Activated CD4-positive, CD25-positive, alpha-beta regulatory T cell treated with anti-CD3 and anti-CD28 coated beads, Interleukin-2, amount 50 U/mL, for 24 hours (primary cell): ENCODE data around the gene GP1BB.
A peak's percentile ranks its signal among the peaks of the same experiment; 100 is the strongest.

ENCODE experiments used
- ATAC-seq, 2 donors: fragments of 150-1000 bp; cut with Tn5 transposase; one replicate each; pipeline ENCODE4 v1.10.0; 2021; ENCODE audit warnings: mild to moderate bottlenecking in 1 of 2, moderate library complexity in 1 of 2

Gene GP1BB

DNA sequence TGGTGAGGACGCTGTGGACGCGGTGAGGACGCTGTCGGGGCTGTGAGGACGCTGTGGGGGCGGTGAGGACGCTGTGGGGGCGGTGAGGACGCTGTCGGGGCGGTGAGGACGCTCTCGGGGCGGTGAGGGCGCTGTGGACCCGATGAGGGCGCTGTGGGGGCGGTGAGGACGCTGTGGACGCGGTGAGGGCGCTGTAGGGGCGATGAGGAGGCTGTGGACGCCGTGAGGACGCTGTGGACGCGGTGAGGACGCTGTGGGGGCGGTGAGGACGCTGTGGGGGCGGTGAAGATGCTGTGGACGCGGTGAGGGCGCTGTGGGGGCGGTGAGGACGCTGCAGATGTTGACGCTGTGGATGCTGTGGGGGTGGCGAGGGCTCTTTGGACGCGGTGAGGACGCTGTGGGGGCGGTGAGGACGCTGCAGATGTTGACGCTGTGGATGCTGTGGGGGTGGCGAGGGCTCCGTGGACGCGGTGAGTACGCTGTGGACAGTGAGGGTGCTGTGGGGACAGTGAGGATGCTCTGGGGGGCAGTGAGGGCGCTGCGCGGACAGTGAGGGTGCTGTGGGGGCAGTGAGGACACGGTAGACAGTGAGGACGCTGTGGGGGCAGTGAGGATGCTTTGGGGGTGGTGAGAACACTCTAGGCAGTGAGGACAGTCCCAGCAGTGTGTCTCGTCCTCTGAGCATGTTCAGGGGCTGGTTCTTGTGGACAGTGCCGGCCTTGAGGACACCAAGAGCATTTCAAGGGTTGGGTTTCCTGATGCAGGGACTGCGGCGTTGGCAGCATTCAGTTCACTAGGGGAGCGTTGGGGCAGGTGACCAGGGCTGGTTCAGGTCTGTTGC lies 4.2 kb downstream of the GP1BB start:
- no peak for ATAC-seq

- ATAC-seq, result no peak
Measured at GRCh38 chr22:19728271-19728670, 4.9 kb downstream of the GP1BB start.

GRCh38 chr22:19728836-19729235 lies 5.5 kb downstream of the GP1BB start:
- no peak for ATAC-seq

DNA sequence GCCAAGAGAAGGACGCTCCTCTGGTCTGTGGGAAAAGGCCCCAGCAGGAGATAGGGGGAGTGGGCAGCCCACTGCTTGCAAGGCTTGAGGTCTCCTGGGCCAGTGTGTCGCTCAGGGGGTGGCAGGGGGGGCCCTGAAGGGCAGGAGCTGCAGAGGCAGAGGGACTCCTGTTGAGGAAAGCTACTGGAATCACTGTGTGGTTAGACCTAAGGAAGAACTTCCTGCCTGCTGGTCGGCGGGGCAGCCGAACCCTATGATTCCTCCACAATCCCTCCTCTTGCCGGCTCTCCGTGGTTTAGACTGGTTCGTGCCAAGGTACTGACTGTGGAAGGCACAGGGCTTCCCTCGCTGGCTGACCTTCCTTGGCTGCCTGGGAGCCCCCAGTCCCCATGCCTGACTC lies 6.2 kb downstream of the GP1BB start:
- no peak for ATAC-seq

DNA sequence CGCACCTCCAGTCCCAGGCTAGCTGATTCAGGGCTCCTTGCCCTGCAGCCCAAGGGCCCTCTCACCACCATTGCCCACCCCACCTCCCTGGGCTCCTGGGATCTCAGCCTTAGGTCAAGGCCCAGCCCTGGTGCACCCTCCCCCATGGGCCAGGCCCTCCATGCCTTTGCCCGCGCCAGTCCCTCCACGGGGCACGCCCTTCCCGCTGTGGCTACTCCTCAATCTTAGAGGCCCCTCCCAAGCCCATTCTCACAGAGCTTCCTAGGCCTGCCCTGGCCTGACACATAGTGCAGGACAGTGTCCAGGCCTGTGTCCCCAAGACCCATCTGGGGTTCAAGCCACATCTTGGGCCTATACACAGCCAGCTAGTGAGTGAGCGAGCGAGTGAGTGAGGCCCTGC lies 6.9 kb downstream of the GP1BB start:
- ATAC-seq, result no peak

DNA sequence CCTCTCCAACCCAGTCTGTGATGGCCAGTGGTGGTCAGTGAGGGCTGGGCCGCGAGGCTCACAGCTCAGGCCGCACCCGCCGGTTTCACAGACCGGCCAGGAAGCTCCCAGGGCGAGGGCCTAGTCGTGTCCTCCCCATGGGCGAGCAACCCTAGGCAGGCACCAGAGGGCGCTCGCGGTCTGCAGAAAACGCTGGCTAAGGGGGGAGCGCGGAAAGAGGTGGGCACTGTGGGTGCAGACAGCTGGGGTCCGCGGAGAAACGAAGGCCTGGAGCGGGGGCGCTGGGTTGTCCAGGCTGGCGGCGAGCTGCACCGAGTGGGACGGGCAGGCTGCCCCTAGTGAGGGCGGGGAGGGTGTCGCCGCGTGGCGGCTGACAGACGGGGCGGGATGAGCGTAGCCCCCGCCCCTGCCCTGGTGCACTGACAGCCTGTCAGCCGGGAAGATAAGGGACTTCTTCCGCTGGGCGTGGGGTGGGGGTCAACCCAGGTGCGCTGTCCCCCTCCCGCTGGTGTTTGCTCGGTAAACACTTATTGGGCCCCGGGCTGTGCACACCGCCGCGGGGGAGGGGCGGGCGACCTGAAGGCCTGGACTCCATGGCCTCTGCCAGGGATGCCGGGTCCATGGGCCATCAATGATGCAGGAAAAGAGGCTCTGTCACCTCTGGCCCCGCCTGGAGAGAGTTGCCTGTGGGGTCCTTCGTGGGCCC lies 7.5 kb downstream of the GP1BB start:
- peak; percentile 82 to 88 for ATAC-seq

- no peak for ATAC-seq
Measured at GRCh38 chr22:19731361-19732135, 8.2 kb downstream of the GP1BB start.

DNA sequence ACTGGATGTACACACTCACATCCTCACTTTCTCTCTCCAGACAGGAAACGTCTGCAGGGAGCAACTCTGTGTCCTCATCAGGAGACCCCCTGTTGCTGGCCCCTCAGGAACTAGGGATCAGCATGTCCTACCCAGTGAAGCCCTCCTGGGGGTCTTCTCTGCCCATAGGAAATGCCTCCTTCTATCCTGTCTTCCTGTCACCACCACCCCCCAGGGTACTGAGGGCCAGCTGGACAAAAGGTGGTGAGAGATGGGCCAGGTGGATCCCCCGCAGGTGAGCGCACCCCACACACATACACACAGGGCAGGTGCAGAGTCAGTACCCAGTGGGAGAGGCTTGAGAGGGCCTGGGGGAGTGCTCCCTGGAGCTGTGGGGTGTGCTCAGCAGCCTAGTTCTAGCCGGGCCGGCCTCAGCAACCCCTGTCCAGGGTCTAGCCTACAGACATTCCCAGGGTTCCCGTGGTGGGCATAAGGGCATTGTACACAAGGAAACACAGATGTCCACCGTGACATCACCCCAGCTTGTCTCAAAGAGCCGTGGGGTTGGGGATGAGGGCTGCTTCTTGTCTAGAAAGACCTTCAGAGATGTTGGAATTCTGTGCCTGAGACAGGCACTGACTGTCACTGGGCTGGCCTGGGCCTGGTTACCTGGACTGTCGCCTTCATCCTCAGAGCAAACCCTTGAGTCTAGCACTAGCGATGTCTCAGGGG lies 9.2 kb downstream of the GP1BB start:
- no peak for ATAC-seq

DNA sequence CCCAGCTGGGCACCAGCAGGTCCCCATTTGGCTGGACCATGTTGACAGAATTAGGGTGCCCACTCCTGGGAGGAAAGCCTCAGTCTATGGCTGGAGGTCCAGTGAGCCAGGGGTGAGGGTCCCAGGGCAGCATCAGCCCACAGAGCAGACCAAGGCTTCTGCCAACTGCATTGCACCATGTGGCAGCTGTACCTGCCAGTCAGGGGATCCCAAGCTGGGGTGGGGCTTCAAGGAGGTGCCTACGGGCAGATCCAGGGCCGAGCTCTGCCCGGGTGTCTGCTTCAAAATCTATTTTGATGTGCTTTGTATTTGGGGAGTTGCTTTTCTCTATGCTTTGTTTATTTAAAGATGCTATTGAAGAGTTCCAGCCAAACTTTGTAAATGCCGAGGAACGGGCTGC lies 10.4 kb downstream of the GP1BB start:
- ATAC-seq, result no peak

GRCh38 chr22:19734163-19734562 lies 10.8 kb downstream of the GP1BB start:
- no peak for ATAC-seq

DNA sequence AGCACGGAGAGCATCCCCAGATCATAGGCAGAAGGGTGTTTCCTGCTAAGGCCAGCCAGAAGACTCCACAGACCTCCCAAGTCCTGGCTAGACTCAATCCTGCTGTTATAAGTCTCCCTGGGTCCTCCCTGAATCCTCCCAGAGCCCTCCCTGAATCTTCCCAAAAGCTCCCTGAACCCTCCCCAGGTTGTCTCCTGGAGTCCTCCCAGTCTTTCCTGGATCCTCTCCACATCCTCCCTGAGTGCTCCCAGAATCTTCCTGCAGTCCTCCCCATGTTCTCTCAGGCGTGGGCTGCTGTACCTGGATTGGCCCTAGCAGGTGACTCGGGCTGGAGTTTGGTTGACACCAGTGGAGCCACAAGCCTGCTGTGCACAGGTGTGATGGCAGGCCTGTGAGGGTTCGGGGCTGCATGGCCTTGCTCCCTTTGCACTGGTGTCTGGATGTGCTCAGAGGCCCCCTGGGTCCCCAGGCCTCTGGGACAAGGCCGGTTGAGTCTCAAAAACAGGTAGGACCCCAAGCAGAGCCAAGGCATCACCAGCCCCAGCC lies 11.6 kb downstream of the GP1BB start:
- no peak for ATAC-seq

DNA sequence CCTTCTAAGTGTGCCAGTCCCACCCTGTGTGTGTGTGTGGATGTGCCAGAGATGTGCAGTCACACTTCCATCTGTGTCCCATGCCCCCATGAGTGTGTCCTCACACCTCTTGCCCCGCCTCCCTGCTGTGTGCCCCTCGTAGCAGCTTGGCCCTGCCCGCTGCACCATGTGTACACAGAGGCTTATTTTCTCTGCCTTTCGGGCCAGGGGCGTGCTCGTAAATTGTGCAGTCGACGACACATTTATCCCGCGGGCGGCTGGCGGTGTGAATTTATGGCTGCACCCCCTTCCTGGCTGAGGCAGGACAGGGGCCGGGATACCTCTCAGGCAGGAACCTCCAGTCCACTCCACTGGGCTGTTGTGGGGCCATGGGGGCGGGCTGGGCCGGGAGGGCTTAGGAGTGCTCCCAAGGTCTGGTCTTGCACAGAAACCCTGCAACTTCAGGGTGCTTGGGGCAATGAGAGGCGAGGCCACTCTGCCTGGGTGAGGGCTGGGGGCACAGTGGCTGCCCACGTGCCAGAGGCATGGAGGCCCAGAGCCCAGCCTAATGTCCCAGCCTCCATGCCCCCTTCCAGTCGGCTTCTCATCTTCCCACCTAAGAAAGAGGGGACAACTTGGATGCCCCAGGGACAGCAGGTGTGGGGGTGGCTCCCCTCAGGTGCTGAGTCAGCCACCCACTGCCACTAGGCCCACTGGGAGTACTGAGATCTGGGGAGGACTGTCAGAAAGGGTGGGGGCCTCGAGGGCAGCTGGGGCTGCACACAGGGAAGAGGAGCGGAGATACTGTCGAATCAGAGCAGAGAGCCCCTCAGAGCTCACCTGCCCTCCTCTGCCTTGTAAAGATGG lies 12.5 kb downstream of the GP1BB start:
- no peak for ATAC-seq

GRCh38 chr22:19737846-19738663 lies 14.7 kb downstream of the GP1BB start:
- no peak for ATAC-seq

- ATAC-seq, result no peak
Measured at GRCh38 chr22:19738664-19739447, 15.5 kb downstream of the GP1BB start.

GRCh38 chr22:19739448-19739895 lies 16.1 kb downstream of the GP1BB start:
- ATAC-seq, result no peak

- ATAC-seq, result no peak
Measured at GRCh38 chr22:19739911-19740449, 16.6 kb downstream of the GP1BB start.

- no peak for ATAC-seq
Measured at GRCh38 chr22:19740586-19740985, 17.2 kb downstream of the GP1BB start.

- no peak for ATAC-seq
Measured at GRCh38 chr22:19741053-19741452, 17.7 kb downstream of the GP1BB start.
